Chondrocyte (in vitro differentiated cells): ENCODE results near the gene ATP6V1D. TPM values are rescaled to one million over a fixed set of nuclear protein-coding genes. Genes with fewer than 3 reads are reported as not detected.

Experiments
- DNase-seq: peaks from one replicate; pipeline ENCODE4 v3.0.0; 2021; ENCODE audit warnings: mixed read lengths, low spot score
- H3K27ac Mint-ChIP-seq: one replicate; pipeline ENCODE4 v1.8.0; 2021; ENCODE audit warnings: mild to moderate bottlenecking, moderate library complexity, mixed read lengths; ENCODE audit not compliant: unreplicated experiment
- H3K27me3 Mint-ChIP-seq: 2 replicates; pipeline ENCODE4 v1.8.0; 2021; ENCODE audit warnings: low read depth, mixed read lengths
- H3K36me3 Mint-ChIP-seq: 2 replicates; pipeline ENCODE4 v1.8.0; 2021; ENCODE audit warnings: low read depth, mixed read lengths
- H3K4me1 Mint-ChIP-seq: 2 replicates; pipeline ENCODE4 v1.8.0; 2021; ENCODE audit warnings: low read depth, mild to moderate bottlenecking, mixed read lengths
- H3K4me3 Mint-ChIP-seq: one replicate; pipeline ENCODE4 v1.8.0; 2021; ENCODE audit warnings: mild to moderate bottlenecking, moderate library complexity, mixed read lengths; ENCODE audit not compliant: unreplicated experiment
- H3K9me3 Mint-ChIP-seq: 2 replicates; pipeline ENCODE4 v1.8.0; 2021; ENCODE audit warnings: low read depth, mixed read lengths
- CTCF ChIP-seq: fragments of 200-600 bp; sonication (generic); IDR thresholded peaks from 2 replicates; pipeline ENCODE4 v1.5.0; 2021; ENCODE audit warnings: antibody characterized with exemption, mild to moderate bottlenecking, moderate library complexity
- total RNA-seq: library from RNA; stranded (reverse); gene quantifications from 3 replicates; pipeline ENCODE4 v1.2.1, GENCODE V29; 2021

The ATP6V1D gene
- total RNA-seq, 1 donor from 2014 or later = 77.8 TPM

GRCh38 chr14:67396381-67396970 lies 36.9 kb upstream of the ATP6V1D start:
- Mint-ChIP-seq H3K9me3 (no peaks in the 10 kb centered on the region), H3K27me3 (no peaks in the 10 kb centered on the region), H3K4me3 (no peak overlapping the region), H3K27ac (no peak overlapping the region), H3K4me1 (peaks cover 8% of the 10 kb centered on the region), H3K36me3 (no peaks in the 10 kb centered on the region)
- DNase-seq = no peak
- no peak for TF ChIP-seq CTCF

- H3K4me3 Mint-ChIP-seq = no peak overlapping the region
- no peak overlapping the region for H3K27ac Mint-ChIP-seq
- DNase-seq = no peak
- H3K36me3 Mint-ChIP-seq = no peaks in the 10 kb centered on the region
- no peaks in the 10 kb centered on the region for H3K27me3 Mint-ChIP-seq
- H3K4me1 Mint-ChIP-seq = peaks cover 8% of the 10 kb centered on the region
- H3K9me3 Mint-ChIP-seq = no peaks in the 10 kb centered on the region
- no peak for TF ChIP-seq CTCF
Observed at GRCh38 chr14:67395876-67396189, 36.2 kb upstream of the ATP6V1D start.

- Mint-ChIP-seq H3K4me1 (peaks cover 8% of the 10 kb centered on the region), H3K27ac (no peak overlapping the region), H3K4me3 (no peak overlapping the region), H3K36me3 (no peaks in the 10 kb centered on the region), H3K9me3 (no peaks in the 10 kb centered on the region), H3K27me3 (no peaks in the 10 kb centered on the region)
- no peak for DNase-seq
- TF ChIP-seq CTCF = no peak
Observed at GRCh38 chr14:67395086-67395875, 35.7 kb upstream of the ATP6V1D start.

GRCh38 chr14:67393689-67394088 lies 34.1 kb upstream of the ATP6V1D start:
- Mint-ChIP-seq H3K36me3 (no peaks in the 10 kb centered on the region), H3K4me3 (no peak overlapping the region), H3K9me3 (no peaks in the 10 kb centered on the region), H3K27ac (no peak overlapping the region), H3K4me1 (peaks cover 8% of the 10 kb centered on the region), H3K27me3 (no peaks in the 10 kb centered on the region)
- no peak for TF ChIP-seq CTCF
- no peak for DNase-seq

GRCh38 chr14:67392800-67393199 lies 33.2 kb upstream of the ATP6V1D start:
- no peak for TF ChIP-seq CTCF
- Mint-ChIP-seq H3K4me1 (peaks cover 8% of the 10 kb centered on the region), H3K9me3 (no peaks in the 10 kb centered on the region), H3K27me3 (no peaks in the 10 kb centered on the region), H3K4me3 (no peak overlapping the region), H3K36me3 (no peaks in the 10 kb centered on the region), H3K27ac (no peak overlapping the region)
- DNase-seq = no peak
